Adrenal gland (tissue), 5 donors: Measurements from ENCODE around the gene IMMP2L.

ENCODE experiments used
- CTCF ChIP-seq, 6 experiments: fragments of 450-650 bp in 4 of 6; fragments of 200-600 bp in 2 of 6; sonication (generic) in 1 of 6; IDR thresholded peaks; 1 replicate in 5 of 6; 2 replicates in 1 of 6; pipeline versions ENCODE4 v1.5.1 to v1.8.0; 2016 to 2021; ENCODE audit warnings: antibody characterized with exemption in 6 of 6, mild to moderate bottlenecking in 2 of 6, moderate library complexity in 1 of 6
- POLR2A ChIP-seq, 2 donors: fragments of 450-650 bp; IDR thresholded peaks; one replicate each; pipeline ENCODE4 v1.6.1; 2017; ENCODE audit warnings: antibody characterized with exemption in 2 of 2, mild to moderate bottlenecking in 2 of 2, moderate library complexity in 1 of 2
- donor health status: DM: no; HTN: no; CAD: no.

- no peak for TF ChIP-seq CTCF (IDR thresholded peaks at IDR 0.05)
- TF ChIP-seq POLR2A (IDR thresholded peaks at IDR 0.05): no peak
Measured at GRCh38 chr7:111324228-111324627, 238.1 kb downstream of the IMMP2L start.
